Activated naive CD4-positive, alpha-beta T cell treated with anti-CD3 and anti-CD28 coated beads, Interleukin-2, amount 10 ng/mL, durations not matched to agents 7 days and 5 days (primary cell): ENCODE results near the gene PLEKHO1.
"Not testable (repeated sequence)": the region's sequence is repeated elsewhere in the genome, so short reads cannot be mapped to it uniquely, and the experiment has no call there.

Experiments used
- CTCF ChIA-PET: fragments of 350-600 bp; sonication (Branson Sonifier 250); formaldehyde crosslinking; loops from one replicate; lab custom pipeline; 2021; ENCODE audit warnings: antibody characterized with exemption; lab: Charles Lee
- DNase-seq: peaks from one replicate; pipeline ENCODE4 v3.0.0-alpha.2; 2020
- H3K27ac Mint-ChIP-seq: one replicate; pipeline ENCODE4 v1.8.0; 2021; ENCODE audit warnings: mild to moderate bottlenecking, moderate library complexity, mixed read lengths
- H3K27me3 Mint-ChIP-seq: one replicate; pipeline ENCODE4 v1.8.0; 2021; ENCODE audit warnings: mild to moderate bottlenecking, mixed read lengths
- H3K36me3 Mint-ChIP-seq: one replicate; pipeline ENCODE4 v1.8.0; 2021; ENCODE audit warnings: mixed read lengths
- H3K4me1 Mint-ChIP-seq: one replicate; pipeline ENCODE4 v1.8.0; 2021; ENCODE audit warnings: mixed read lengths
- H3K4me3 Mint-ChIP-seq: one replicate; pipeline ENCODE4 v1.8.0; 2021; ENCODE audit warnings: mild to moderate bottlenecking, moderate library complexity, mixed read lengths
- H3K9me3 Mint-ChIP-seq: one replicate; pipeline ENCODE4 v1.8.0; 2021; ENCODE audit warnings: mixed read lengths

The PLEKHO1 gene

DNA sequence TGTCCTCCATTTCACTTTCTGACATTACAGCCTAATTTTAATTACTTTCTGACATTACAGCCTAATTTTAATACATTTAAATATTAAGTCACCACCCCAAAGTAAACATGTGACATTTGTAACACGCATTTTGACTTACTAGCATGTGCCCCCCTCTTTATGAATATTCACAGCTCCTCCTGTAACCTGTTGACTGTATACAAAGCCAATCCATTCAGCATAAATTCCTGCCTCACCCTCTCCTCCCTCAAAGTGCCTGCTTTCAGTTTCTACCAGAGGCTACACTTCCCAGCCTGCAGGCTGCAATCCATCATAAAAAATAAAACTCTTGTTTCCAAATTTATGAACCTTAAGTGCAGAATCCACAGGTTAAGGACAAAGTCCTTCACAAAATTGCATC, 46.7 kb downstream of the PLEKHO1 start:
- H3K36me3 Mint-ChIP-seq, result no peaks in the 10 kb centered on the region
- CTCF ChIA-PET, result interaction anchor here (1.3 kb wide), 1 partner anchor 104 kb away, joined by 3 read pairs; no protein-coding TSS in a partner anchor
- no peaks in the 10 kb centered on the region for H3K9me3 Mint-ChIP-seq
- no peaks in the 10 kb centered on the region for H3K4me1 Mint-ChIP-seq
- no peak for DNase-seq
- H3K27ac Mint-ChIP-seq, result no peak overlapping the region
- peaks cover 34% of the 10 kb centered on the region for H3K27me3 Mint-ChIP-seq
- H3K4me3 Mint-ChIP-seq, result no peak overlapping the region

GRCh38 chr1:150207281-150207971, 57.7 kb downstream of the PLEKHO1 start:
- Mint-ChIP-seq H3K9me3 (no peaks in the 10 kb centered on the region), H3K27ac (no peak overlapping the region), H3K4me3 (no peak overlapping the region), H3K4me1 (no peaks in the 10 kb centered on the region), H3K36me3 (no peaks in the 10 kb centered on the region), H3K27me3 (peaks cover 20% of the 10 kb centered on the region)
- no peak for DNase-seq
- CTCF ChIA-PET, result interaction anchor here (1.5 kb wide), 1 partner anchor 48 kb away, joined by 3 read pairs; no protein-coding TSS in a partner anchor

DNA sequence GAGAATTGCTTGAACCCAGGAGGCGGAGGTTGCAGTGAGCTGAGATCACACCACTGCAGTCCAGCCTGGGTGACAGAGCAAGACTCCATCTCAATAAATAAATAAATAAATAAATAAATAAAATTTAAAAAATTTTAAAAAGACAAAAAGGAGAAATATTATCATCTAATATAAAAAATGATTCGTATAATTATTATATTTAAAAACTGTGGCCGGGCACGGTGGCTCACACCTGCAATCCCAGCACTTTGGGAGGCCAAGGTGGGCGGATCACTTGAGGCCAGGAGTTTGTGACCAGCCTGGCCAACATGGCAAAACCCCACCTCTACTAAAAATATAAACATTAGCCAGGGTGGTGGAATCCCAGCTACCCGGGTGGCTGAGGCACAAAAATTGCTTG, 58.7 kb downstream of the PLEKHO1 start:
- peaks cover 20% of the 10 kb centered on the region for H3K27me3 Mint-ChIP-seq
- CTCF ChIA-PET, H3K4me3 Mint-ChIP-seq, H3K36me3 Mint-ChIP-seq, DNase-seq, H3K9me3 Mint-ChIP-seq, H3K4me1 Mint-ChIP-seq, H3K27ac Mint-ChIP-seq: not testable (repeated sequence)
